Adrenal gland (tissue), 5 donors: ENCODE results near the gene TBC1D2B.

Source experiments
- CTCF ChIP-seq, 6 experiments: fragments of 450-650 bp in 4 of 6; fragments of 200-600 bp in 2 of 6; sonication (generic) in 1 of 6; IDR thresholded peaks; 1 replicate in 5 of 6; 2 replicates in 1 of 6; pipeline versions ENCODE4 v1.5.1 to v1.8.0; 2016 to 2021; ENCODE audit warnings: antibody characterized with exemption in 6 of 6, mild to moderate bottlenecking in 2 of 6, moderate library complexity in 1 of 6
- POLR2A ChIP-seq, 2 donors: fragments of 450-650 bp; IDR thresholded peaks; one replicate each; pipeline ENCODE4 v1.6.1; 2017; ENCODE audit warnings: antibody characterized with exemption in 2 of 2, mild to moderate bottlenecking in 2 of 2, moderate library complexity in 1 of 2
- donor health status: DM: no; HTN: no; CAD: no.

- TF ChIP-seq CTCF (IDR thresholded peaks at IDR 0.05): no peak
- TF ChIP-seq POLR2A (IDR thresholded peaks at IDR 0.05): no peak
These were observed 34.3 kb upstream of the TBC1D2B start for GRCh38 chr15:78111788-78112187.
